ENCODE results near the gene MED1.

DNA sequence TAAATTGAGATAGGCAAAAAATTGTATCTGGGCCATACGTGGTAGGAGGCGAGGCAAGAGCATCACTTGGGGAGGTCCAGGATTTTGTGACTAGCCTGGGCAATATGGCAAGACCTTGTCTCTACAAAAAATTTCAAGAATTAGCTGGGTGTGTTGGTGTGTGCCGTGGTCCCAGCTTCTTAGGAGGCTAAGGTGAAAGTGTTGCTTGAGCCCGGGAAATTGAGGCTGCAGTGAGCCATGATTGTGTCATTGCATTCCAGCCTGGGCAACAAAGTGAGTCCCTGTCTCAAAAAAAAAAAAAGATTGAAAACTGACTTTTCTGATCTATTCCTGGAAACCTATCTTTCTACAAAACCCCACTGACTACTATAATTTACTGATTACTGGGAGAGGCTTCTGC is 36.9 kb upstream of the MED1 start:
- TF ChIP-seq, protein P1, sequence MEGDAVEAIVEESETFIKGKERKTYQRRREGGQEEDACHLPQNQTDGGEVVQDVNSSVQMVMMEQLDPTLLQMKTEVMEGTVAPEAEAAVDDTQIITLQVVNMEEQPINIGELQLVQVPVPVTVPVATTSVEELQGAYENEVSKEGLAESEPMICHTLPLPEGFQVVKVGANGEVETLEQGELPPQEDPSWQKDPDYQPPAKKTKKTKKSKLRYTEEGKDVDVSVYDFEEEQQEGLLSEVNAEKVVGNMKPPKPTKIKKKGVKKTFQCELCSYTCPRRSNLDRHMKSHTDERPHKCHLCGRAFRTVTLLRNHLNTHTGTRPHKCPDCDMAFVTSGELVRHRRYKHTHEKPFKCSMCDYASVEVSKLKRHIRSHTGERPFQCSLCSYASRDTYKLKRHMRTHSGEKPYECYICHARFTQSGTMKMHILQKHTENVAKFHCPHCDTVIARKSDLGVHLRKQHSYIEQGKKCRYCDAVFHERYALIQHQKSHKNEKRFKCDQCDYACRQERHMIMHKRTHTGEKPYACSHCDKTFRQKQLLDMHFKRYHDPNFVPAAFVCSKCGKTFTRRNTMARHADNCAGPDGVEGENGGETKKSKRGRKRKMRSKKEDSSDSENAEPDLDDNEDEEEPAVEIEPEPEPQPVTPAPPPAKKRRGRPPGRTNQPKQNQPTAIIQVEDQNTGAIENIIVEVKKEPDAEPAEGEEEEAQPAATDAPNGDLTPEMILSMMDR (IDR thresholded peaks at IDR 0.05): no peak
- no peak for TF ChIP-seq EZH2 (IDR thresholded peaks at IDR 0.05; ENCODE audit: borderline replicate concordance, insufficient read depth, low read depth, low read length, poor library complexity, severe bottlenecking)
